Measurements from ENCODE around the gene GLTP. TPM values are rescaled to one million over a fixed set of nuclear protein-coding genes. Genes with fewer than 3 reads are reported as not detected.

The GLTP gene
- total and polyA plus RNA-seq, 2 of the 4 experiments (the other 2 are of a cell fraction) = 34.4 to 58.4 TPM

DNA sequence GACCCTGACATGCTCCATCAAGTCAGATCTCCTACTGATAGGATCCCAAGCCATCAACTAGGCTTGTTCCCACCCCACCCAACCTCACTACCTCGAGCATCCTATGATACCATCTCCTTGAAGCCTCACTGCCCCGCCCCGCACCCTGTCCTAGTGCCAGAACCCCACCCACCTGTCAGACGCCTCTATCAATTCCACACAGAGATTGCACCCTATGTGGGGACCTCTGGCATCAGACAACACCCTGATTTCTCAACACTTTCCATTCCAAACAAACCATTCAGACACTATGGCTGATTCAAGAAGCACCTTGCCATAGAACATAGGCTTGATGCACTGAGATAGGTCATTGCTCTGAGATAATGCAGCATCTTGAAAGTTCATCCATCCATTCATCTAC, 3.1 kb upstream of the GLTP start:
- H2AFZ ChIP-seq (replicated peaks; ENCODE audit: low read length, poor library complexity) = no peak overlapping the region
- no peak overlapping the region for H3K56ac ChIP-seq (ENCODE audit: extremely low read depth, insufficient read depth, low read length)
- WGBS, 2 experiments (ENCODE audit: extremely low coverage in 2 of 2, insufficient read length in 1 of 2) = 30% methylated on average over 1 of the region's 4 CpGs; no CpG with 5 or more reads in 1 of the 2 experiments
- no peak overlapping the region for H2BK120ac ChIP-seq (ENCODE audit: low read depth, low read length)
- H3K27ac ChIP-seq (ENCODE audit: insufficient read depth, low read length) = no peak overlapping the region
- no peak overlapping the region for H4K8ac ChIP-seq (ENCODE audit: low read depth in 2 of 2, low read length in 2 of 2)
- no peak overlapping the region for H3K9ac ChIP-seq (ENCODE audit: low read depth, low read length)
- H2AK9ac ChIP-seq (replicated peaks; ENCODE audit: low read depth, low read length, poor library complexity) = no peak overlapping the region
- H3K9me3 ChIP-seq (ENCODE audit: control insufficient read depth, insufficient read depth, low read length) = no peaks in the 10 kb centered on the region
- dilution Hi-C loops (cut with HindIII; ENCODE audit: low sequenced_read_pairs, unreplicated experiment) (no loop called here), in situ Hi-C loops (cut with MboI; ENCODE audit: low sequenced_read_pairs) (no loop called here), intact Hi-C loops (cut with micrococcal nuclease) (no loop called here)
- H3K4me1 ChIP-seq (ENCODE audit: control insufficient read depth, insufficient read depth, low read length) = peaks cover 13% of the 10 kb centered on the region
- H3K23ac ChIP-seq (ENCODE audit: low read depth, low read length) = no peak overlapping the region
- ATAC-seq (ENCODE audit: low read depth) = no peak
- ChIA-PET POLR2A (ENCODE audit: unreplicated experiment) (no interaction called here), CTCF (no interaction called here)
- H3K4me2 ChIP-seq (ENCODE audit: low read depth, low read length) = no peak overlapping the region
- DNase-seq = no peak
- peaks cover 8% of the 10 kb centered on the region; the same call in 1 of the 2 replicates for H4K20me1 ChIP-seq (ENCODE audit: insufficient read depth, low read length)
- no peak overlapping the region for H2BK5ac ChIP-seq (ENCODE audit: low read depth, low read length, poor library complexity, severe bottlenecking)
- H3K4me3 ChIP-seq (ENCODE audit: insufficient read depth, low read depth, low read length) = no peak overlapping the region
- H2AK5ac ChIP-seq (ENCODE audit: low read depth, low read length) = peak overlapping the region; percentile 28
- H3K9me1 ChIP-seq (ENCODE audit: insufficient read depth, low read length) = peaks cover 20% of the 10 kb centered on the region
- H3K36me3 ChIP-seq (ENCODE audit: control insufficient read depth, insufficient read depth, low read length) = no peaks in the 10 kb centered on the region
- no peaks in the 10 kb centered on the region for H3K27me3 ChIP-seq (ENCODE audit: control insufficient read depth, insufficient read depth, low read length)
- no peak overlapping the region for H4K91ac ChIP-seq (ENCODE audit: insufficient read depth, low read depth, low read length)
- no peak overlapping the region for H4K5ac ChIP-seq (ENCODE audit: low read depth, low read length)
- no peak overlapping the region for H2BK15ac ChIP-seq (ENCODE audit: low read depth, low read length)
- H3K18ac ChIP-seq (ENCODE audit: low read depth, low read length) = no peak overlapping the region
- BruUV-seq (replicated peaks) = no TSS peak
- TF ChIP-seq NFE2L2 (IDR thresholded peaks at IDR 0.05; ENCODE audit: low read depth, low read length) (no peak), SMC3 (IDR thresholded peaks at IDR 0.05; ENCODE audit: low read depth, low read length) (no peak), RCOR1 (IDR thresholded peaks at IDR 0.05; ENCODE audit: insufficient replicate concordance, low read length) (no peak), FOS (IDR thresholded peaks at IDR 0.05; ENCODE audit: low read depth, low read length) (no peak), MAZ (IDR thresholded peaks at IDR 0.05; ENCODE audit: borderline replicate concordance, low read depth, low read length) (no peak), MXI1 (IDR thresholded peaks at IDR 0.05; ENCODE audit: borderline replicate concordance, low read depth, low read length) (no peak), BHLHE40 (IDR thresholded peaks at IDR 0.05; ENCODE audit: low read depth, low read length) (no peak), CEBPB (IDR thresholded peaks at IDR 0.05; ENCODE audit: low read depth, low read length) (no peak), CHD1 (IDR thresholded peaks at IDR 0.05; ENCODE audit: low read depth, low read length) (no peak), RFX5 (IDR thresholded peaks at IDR 0.05; ENCODE audit: low read depth, low read length) (no peak), RAD21 (IDR thresholded peaks at IDR 0.05; ENCODE audit: low read length) (no peak), MAFK (IDR thresholded peaks at IDR 0.05; ENCODE audit: low read depth, low read length) (no peak)
- TF ChIP-seq, protein P1, sequence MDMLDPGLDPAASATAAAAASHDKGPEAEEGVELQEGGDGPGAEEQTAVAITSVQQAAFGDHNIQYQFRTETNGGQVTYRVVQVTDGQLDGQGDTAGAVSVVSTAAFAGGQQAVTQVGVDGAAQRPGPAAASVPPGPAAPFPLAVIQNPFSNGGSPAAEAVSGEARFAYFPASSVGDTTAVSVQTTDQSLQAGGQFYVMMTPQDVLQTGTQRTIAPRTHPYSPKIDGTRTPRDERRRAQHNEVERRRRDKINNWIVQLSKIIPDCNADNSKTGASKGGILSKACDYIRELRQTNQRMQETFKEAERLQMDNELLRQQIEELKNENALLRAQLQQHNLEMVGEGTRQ (IDR thresholded peaks at IDR 0.05; ENCODE audit: low read depth, low read length) = no peak
- TF ChIP-seq, protein P2, sequence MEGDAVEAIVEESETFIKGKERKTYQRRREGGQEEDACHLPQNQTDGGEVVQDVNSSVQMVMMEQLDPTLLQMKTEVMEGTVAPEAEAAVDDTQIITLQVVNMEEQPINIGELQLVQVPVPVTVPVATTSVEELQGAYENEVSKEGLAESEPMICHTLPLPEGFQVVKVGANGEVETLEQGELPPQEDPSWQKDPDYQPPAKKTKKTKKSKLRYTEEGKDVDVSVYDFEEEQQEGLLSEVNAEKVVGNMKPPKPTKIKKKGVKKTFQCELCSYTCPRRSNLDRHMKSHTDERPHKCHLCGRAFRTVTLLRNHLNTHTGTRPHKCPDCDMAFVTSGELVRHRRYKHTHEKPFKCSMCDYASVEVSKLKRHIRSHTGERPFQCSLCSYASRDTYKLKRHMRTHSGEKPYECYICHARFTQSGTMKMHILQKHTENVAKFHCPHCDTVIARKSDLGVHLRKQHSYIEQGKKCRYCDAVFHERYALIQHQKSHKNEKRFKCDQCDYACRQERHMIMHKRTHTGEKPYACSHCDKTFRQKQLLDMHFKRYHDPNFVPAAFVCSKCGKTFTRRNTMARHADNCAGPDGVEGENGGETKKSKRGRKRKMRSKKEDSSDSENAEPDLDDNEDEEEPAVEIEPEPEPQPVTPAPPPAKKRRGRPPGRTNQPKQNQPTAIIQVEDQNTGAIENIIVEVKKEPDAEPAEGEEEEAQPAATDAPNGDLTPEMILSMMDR (conservative IDR thresholded peaks at IDR 0.05; ENCODE audit: low read depth, low read length) = no peak
- TF ChIP-seq, protein P3, sequence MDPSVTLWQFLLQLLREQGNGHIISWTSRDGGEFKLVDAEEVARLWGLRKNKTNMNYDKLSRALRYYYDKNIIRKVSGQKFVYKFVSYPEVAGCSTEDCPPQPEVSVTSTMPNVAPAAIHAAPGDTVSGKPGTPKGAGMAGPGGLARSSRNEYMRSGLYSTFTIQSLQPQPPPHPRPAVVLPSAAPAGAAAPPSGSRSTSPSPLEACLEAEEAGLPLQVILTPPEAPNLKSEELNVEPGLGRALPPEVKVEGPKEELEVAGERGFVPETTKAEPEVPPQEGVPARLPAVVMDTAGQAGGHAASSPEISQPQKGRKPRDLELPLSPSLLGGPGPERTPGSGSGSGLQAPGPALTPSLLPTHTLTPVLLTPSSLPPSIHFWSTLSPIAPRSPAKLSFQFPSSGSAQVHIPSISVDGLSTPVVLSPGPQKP (IDR thresholded peaks at IDR 0.05; ENCODE audit: borderline replicate concordance, low read depth, low read length) = no peak
- peaks cover 10 to 22% of the 10 kb centered on the region in 2 experiments for H3K79me1 ChIP-seq (ENCODE audit: low read depth in 1 of 2, low read length in 2 of 2)
- no peak overlapping the region for H3K14ac ChIP-seq (replicated peaks; ENCODE audit: low read depth, low read length)
- H2BK20ac ChIP-seq (ENCODE audit: low read depth, low read length) = no peak overlapping the region
- no peak overlapping the region for H3K4ac ChIP-seq (ENCODE audit: low read depth, low read length)
